Measurements from ENCODE around the gene TULP1.
A peak's percentile ranks its signal among the peaks of the same experiment; 100 is the strongest.

The TULP1 gene

GRCh38 chr6:35476004-35476403 lies 36.7 kb downstream of the TULP1 start:
- Histone ChIP-seq H3K27me3 (ENCODE audit: control insufficient read depth, insufficient read depth, low read length) (no peaks in the 10 kb centered on the region), H3K4me3 (ENCODE audit: low read depth, low read length) (no peak overlapping the region), H3K4me1 (ENCODE audit: control insufficient read depth, insufficient read depth, low read length) (peaks cover 4% of the 10 kb centered on the region), H3K9me3 (ENCODE audit: control insufficient read depth, insufficient read depth, low read length) (no peaks in the 10 kb centered on the region), H3K36me3 (ENCODE audit: control insufficient read depth, insufficient read depth, low read length) (peaks cover 43% of the 10 kb centered on the region), H3K9ac (ENCODE audit: low read depth, low read length) (no peak overlapping the region)

DNA sequence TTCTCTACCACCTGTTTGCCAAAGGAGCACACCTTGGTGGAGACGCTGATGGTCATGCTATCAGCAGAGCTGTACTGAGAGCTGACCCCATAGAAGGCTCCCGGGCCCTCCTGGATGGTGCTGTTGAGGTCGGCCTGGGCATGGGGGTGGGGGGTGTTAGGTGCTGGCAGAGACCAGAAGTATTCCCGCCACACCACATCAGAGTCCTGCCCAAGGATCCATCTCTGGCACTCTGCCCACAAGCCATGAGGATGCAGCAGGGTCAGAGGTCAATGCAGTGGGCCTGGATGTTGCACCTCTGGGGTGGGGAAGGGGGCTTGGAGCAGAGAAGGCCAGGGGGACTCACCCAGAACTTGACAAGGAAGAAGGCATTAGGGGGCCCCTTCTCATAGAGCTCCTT lies 37.1 kb downstream of the TULP1 start:
- Histone ChIP-seq H3K4me3 (ENCODE audit: low read depth, low read length) (no peak overlapping the region), H3K9me3 (ENCODE audit: control insufficient read depth, insufficient read depth, low read length) (no peaks in the 10 kb centered on the region), H3K4me1 (ENCODE audit: control insufficient read depth, insufficient read depth, low read length) (peaks cover 8% of the 10 kb centered on the region), H3K9ac (ENCODE audit: low read depth, low read length) (no peak overlapping the region), H3K36me3 (ENCODE audit: control insufficient read depth, insufficient read depth, low read length) (peaks cover 48% of the 10 kb centered on the region), H3K27me3 (ENCODE audit: control insufficient read depth, insufficient read depth, low read length) (no peaks in the 10 kb centered on the region)

DNA sequence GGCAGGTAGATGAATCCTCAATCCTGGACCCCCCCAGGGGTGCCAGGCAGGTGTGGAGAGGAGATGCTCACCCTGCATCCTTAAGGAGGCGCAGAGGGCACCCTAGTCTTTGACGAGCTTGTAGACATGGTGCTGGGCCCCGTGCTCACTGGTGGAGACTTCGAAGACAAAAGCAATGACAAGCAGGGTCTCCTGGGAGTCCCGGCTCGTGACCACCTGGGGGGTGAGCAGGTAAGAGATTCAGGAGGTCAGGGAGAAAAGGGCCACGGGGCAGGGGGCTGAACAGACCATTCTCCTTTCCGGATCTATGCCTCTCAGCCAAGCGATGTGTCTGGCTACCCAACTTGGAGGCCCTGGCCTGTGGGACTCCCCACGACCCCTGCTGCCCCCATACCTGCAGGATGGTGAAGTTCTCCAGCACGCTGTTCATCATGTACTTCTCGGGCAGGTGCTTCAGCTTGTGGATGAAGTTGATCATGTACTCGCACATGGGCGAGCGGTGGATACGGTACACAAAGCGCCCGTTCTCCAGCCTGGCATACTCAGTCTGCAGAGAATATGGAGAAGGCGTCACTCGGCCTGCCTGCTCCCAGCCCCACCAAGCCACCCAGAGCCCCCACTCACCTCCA lies 37.6 kb downstream of the TULP1 start:
- no peaks in the 10 kb centered on the region for H3K9me3 ChIP-seq (ENCODE audit: control insufficient read depth, insufficient read depth, low read length)
- H3K36me3 ChIP-seq (ENCODE audit: control insufficient read depth, insufficient read depth, low read length): peaks cover 52% of the 10 kb centered on the region
- peaks cover 11% of the 10 kb centered on the region for H3K4me1 ChIP-seq (ENCODE audit: control insufficient read depth, insufficient read depth, low read length)
- H3K27me3 ChIP-seq (ENCODE audit: control insufficient read depth, insufficient read depth, low read length): no peaks in the 10 kb centered on the region
- no peak overlapping the region for H3K9ac ChIP-seq (ENCODE audit: low read depth, low read length)
- H3K4me3 ChIP-seq (ENCODE audit: low read depth, low read length): no peak overlapping the region

- peaks cover 16% of the 10 kb centered on the region for H3K4me1 ChIP-seq (ENCODE audit: control insufficient read depth, insufficient read depth, low read length)
- peaks cover 53% of the 10 kb centered on the region for H3K36me3 ChIP-seq (ENCODE audit: control insufficient read depth, insufficient read depth, low read length)
- H3K4me3 ChIP-seq (ENCODE audit: low read depth, low read length): no peak overlapping the region
- H3K9ac ChIP-seq (ENCODE audit: low read depth, low read length): no peak overlapping the region
- no peaks in the 10 kb centered on the region for H3K27me3 ChIP-seq (ENCODE audit: control insufficient read depth, insufficient read depth, low read length)
- H3K9me3 ChIP-seq (ENCODE audit: control insufficient read depth, insufficient read depth, low read length): no peaks in the 10 kb centered on the region
Measured at GRCh38 chr6:35474131-35474941, 38.4 kb downstream of the TULP1 start.

GRCh38 chr6:35473850-35474130 lies 38.9 kb downstream of the TULP1 start:
- Histone ChIP-seq H3K36me3 (ENCODE audit: control insufficient read depth, insufficient read depth, low read length) (peaks cover 59% of the 10 kb centered on the region), H3K9ac (ENCODE audit: low read depth, low read length) (no peak overlapping the region), H3K4me3 (ENCODE audit: low read depth, low read length) (no peak overlapping the region), H3K27me3 (ENCODE audit: control insufficient read depth, insufficient read depth, low read length) (no peaks in the 10 kb centered on the region), H3K4me1 (ENCODE audit: control insufficient read depth, insufficient read depth, low read length) (peaks cover 16% of the 10 kb centered on the region), H3K9me3 (ENCODE audit: control insufficient read depth, insufficient read depth, low read length) (no peaks in the 10 kb centered on the region)

DNA sequence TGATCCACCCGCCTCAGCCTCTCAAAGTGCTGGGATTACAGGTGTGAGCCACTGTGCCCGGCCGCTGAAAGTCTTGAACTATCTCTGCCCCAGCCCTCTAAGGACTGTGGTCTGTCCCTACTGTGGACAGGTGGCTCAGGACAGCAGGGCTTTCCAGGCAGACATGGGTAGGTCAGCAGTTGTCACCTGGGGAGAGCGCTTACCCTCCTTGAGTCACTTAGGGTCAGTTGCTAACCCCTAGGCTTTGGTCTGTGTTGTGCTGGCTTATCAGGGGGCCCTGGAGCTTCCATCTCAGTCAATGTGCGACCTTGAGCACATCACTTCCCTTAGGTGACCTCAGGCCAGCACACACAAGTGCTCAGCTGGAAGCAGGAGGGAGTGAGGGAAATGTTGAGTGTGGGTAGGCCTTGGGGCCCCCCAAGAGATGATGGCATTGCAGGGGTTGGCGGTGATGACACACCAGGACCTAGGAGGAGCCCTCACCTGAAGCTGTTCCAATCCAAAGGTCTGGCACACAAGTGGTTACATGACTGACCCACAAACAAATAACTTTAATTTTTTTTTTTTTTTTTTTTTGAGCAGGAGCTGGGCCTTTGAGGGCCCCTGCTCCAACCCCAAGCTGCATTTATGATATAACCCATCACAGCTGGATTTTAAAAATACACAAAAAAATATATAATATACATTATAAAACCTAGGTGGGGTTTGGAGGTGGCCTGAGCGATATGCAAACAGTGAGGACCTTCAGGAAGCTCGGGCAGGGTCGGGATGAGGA lies 39.4 kb downstream of the TULP1 start:
- Histone ChIP-seq H3K9ac (ENCODE audit: low read depth, low read length) (no peak overlapping the region), H3K36me3 (ENCODE audit: control insufficient read depth, insufficient read depth, low read length) (peaks cover 59% of the 10 kb centered on the region), H3K4me3 (ENCODE audit: low read depth, low read length) (no peak overlapping the region), H3K27me3 (ENCODE audit: control insufficient read depth, insufficient read depth, low read length) (no peaks in the 10 kb centered on the region), H3K9me3 (ENCODE audit: control insufficient read depth, insufficient read depth, low read length) (no peaks in the 10 kb centered on the region), H3K4me1 (ENCODE audit: control insufficient read depth, insufficient read depth, low read length) (peaks cover 16% of the 10 kb centered on the region)

GRCh38 chr6:35471836-35472345 lies 40.8 kb downstream of the TULP1 start:
- Histone ChIP-seq H3K4me1 (ENCODE audit: control insufficient read depth, insufficient read depth, low read length) (peaks cover 18% of the 10 kb centered on the region), H3K36me3 (ENCODE audit: control insufficient read depth, insufficient read depth, low read length) (peaks cover 55% of the 10 kb centered on the region), H3K27me3 (ENCODE audit: control insufficient read depth, insufficient read depth, low read length) (peaks cover 4% of the 10 kb centered on the region), H3K9ac (ENCODE audit: low read depth, low read length) (no peak overlapping the region), H3K4me3 (ENCODE audit: low read depth, low read length) (no peak overlapping the region), H3K9me3 (ENCODE audit: control insufficient read depth, insufficient read depth, low read length) (no peaks in the 10 kb centered on the region)

GRCh38 chr6:35470663-35471120 lies 42.0 kb downstream of the TULP1 start:
- Histone ChIP-seq H3K9ac (ENCODE audit: low read depth, low read length) (no peak overlapping the region), H3K36me3 (ENCODE audit: control insufficient read depth, insufficient read depth, low read length) (peaks cover 59% of the 10 kb centered on the region), H3K9me3 (ENCODE audit: control insufficient read depth, insufficient read depth, low read length) (no peaks in the 10 kb centered on the region), H3K4me1 (ENCODE audit: control insufficient read depth, insufficient read depth, low read length) (peaks cover 18% of the 10 kb centered on the region), H3K4me3 (ENCODE audit: low read depth, low read length) (peak overlapping the region; percentile 97), H3K27me3 (ENCODE audit: control insufficient read depth, insufficient read depth, low read length) (peaks cover 4% of the 10 kb centered on the region)

DNA sequence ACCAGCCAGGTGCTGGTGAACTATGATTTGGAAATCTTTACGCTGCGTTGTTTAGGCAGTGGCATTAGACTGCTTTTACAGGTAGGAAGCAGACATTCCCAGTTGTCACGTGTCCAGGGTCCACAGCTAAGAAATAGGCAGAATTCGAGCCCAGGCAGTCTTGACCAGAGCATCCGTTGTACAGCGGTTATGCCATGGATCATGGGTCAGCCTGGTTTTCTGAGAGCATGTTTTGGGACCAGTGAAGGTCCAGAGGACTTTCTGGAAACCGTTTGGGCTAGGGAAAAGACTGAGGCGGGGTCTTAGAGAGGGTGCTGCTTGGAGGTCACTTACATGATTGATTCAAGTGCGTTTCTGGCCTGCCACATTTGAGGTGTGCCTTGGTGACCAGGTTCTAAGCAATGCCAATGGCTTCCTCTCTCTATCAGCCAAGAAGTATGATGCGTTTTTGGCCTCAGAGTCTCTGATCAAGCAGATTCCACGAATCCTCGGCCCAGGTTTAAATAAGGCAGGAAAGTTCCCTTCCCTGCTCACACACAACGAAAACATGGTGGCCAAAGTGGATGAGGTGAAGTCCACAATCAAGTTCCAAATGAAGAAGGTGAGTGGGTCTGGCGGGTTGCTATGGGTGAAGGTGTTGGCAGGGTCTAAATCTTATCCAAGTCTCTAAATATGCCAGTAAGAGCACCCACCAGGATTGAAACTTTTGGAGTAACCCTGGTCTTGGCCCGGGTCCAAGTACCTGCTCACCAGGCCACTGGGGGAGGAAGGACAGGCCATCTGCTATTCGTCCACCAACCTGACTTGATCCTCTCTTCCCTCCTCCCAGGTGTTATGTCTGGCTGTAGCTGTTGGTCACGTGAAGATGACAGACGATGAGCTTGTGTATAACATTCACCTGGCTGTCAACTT lies 42.7 kb downstream of the TULP1 start:
- H3K4me3 ChIP-seq (ENCODE audit: low read depth, low read length): peak overlapping the region; percentile 97
- no peaks in the 10 kb centered on the region for H3K9me3 ChIP-seq (ENCODE audit: control insufficient read depth, insufficient read depth, low read length)
- peak overlapping the region; percentile 99 for H3K9ac ChIP-seq (ENCODE audit: low read depth, low read length)
- peaks cover 4% of the 10 kb centered on the region for H3K27me3 ChIP-seq (ENCODE audit: control insufficient read depth, insufficient read depth, low read length)
- H3K4me1 ChIP-seq (ENCODE audit: control insufficient read depth, insufficient read depth, low read length): peaks cover 18% of the 10 kb centered on the region
- peaks cover 53% of the 10 kb centered on the region for H3K36me3 ChIP-seq (ENCODE audit: control insufficient read depth, insufficient read depth, low read length)

GRCh38 chr6:35468980-35469750 lies 43.5 kb downstream of the TULP1 start:
- H3K4me1 ChIP-seq (ENCODE audit: control insufficient read depth, insufficient read depth, low read length): peaks cover 18% of the 10 kb centered on the region
- no peaks in the 10 kb centered on the region for H3K9me3 ChIP-seq (ENCODE audit: control insufficient read depth, insufficient read depth, low read length)
- peak overlapping the region; percentile 99 for H3K9ac ChIP-seq (ENCODE audit: low read depth, low read length)
- H3K36me3 ChIP-seq (ENCODE audit: control insufficient read depth, insufficient read depth, low read length): peaks cover 47% of the 10 kb centered on the region
- peaks cover 4% of the 10 kb centered on the region for H3K27me3 ChIP-seq (ENCODE audit: control insufficient read depth, insufficient read depth, low read length)
- H3K4me3 ChIP-seq (ENCODE audit: low read depth, low read length): peak overlapping the region; percentile 97

All from iPS-15b (cell line).